ENCODE data around the gene NUDT14. TPM values are rescaled to one million over a fixed set of nuclear protein-coding genes. Genes with fewer than 3 reads are reported as not detected.

NUDT14 gene
- total RNA-seq, 1 experiment from 2014 or later = 30.1 TPM

DNA sequence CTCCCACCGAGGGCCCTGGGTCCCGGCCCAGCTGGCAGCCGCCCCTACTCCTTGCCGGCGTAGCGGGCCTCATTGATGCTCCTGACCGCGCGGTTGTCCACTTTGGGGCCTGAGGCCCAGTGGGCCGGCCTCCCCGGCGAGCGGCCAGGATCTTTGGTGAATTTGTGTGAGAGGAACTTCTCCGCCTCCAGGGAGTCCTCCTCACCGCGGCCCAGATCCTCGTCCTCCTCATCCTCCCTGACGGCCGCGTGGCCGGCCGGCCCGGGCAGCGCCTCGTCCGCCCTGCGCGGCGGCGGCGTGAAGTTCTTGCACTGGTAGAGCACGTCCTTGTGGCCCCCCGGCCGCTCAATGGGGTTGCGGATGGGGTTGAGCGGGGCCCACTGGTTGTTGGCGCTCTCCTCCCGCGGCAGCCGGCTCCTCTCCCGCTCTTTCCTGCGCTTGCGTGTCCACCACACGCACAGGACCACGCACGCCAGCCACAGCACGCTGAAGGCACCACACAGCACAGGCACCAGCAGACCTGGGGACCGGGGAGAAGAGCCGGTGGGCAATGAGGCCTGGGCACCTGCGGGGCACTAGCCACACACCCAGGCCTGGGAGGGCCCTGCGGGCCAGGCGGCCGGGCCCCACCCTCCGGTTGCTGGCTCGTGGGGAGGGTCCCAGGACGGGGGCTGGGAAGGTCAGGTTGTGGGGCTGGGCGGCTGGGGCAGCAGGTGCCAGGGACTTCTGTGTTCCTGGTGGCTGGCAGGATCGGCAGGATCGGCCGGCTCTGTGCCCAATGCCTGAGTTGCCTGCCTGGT lies 38.3 kb downstream of the NUDT14 start:
- no peak overlapping the region for H3K27ac ChIP-seq (ENCODE audit: low read length)
- no peak for DNase-seq
- H2AFZ ChIP-seq (ENCODE audit: low read length) = no peak overlapping the region
- no peaks in the 10 kb centered on the region for H3K79me2 ChIP-seq (ENCODE audit: low read length)
- H3K9me2 ChIP-seq (replicated peaks; ENCODE audit: insufficient read depth, low read length) = no peaks in the 10 kb centered on the region
- no peak overlapping the region for H3K9ac ChIP-seq (ENCODE audit: low read length)
- no peaks in the 10 kb centered on the region for H3K27me3 ChIP-seq (ENCODE audit: low read length)
- no peaks in the 10 kb centered on the region for H3K4me1 ChIP-seq (ENCODE audit: low read length)
- no peak overlapping the region for H3K4me2 ChIP-seq (ENCODE audit: low read depth, low read length, poor library complexity, severe bottlenecking)
- no peak overlapping the region for H3K4me3 ChIP-seq (ENCODE audit: low read length)
- H3K9me3 ChIP-seq (ENCODE audit: low read length) = peaks cover 9% of the 10 kb centered on the region; the same call in 1 of the 2 replicates
- H3K36me3 ChIP-seq (ENCODE audit: insufficient read depth, low read length) = no peaks in the 10 kb centered on the region
- no peaks in the 10 kb centered on the region for H4K20me1 ChIP-seq (ENCODE audit: insufficient read depth, low read depth, low read length)

GRCh38 chr14:105141486-105142281 lies 39.4 kb downstream of the NUDT14 start:
- H3K79me2 ChIP-seq (ENCODE audit: low read length) = no peaks in the 10 kb centered on the region
- no peaks in the 10 kb centered on the region for H3K27me3 ChIP-seq (ENCODE audit: low read length)
- H3K36me3 ChIP-seq (ENCODE audit: insufficient read depth, low read length) = no peaks in the 10 kb centered on the region
- no peaks in the 10 kb centered on the region for H4K20me1 ChIP-seq (ENCODE audit: insufficient read depth, low read depth, low read length)
- peaks cover 9% of the 10 kb centered on the region; the same call in 1 of the 2 replicates for H3K9me3 ChIP-seq (ENCODE audit: low read length)
- H3K9ac ChIP-seq (ENCODE audit: low read length) = no peak overlapping the region
- H3K4me3 ChIP-seq (ENCODE audit: low read length) = no peak overlapping the region
- H3K9me2 ChIP-seq (replicated peaks; ENCODE audit: insufficient read depth, low read length) = no peaks in the 10 kb centered on the region
- no peak overlapping the region for H2AFZ ChIP-seq (ENCODE audit: low read length)
- no peaks in the 10 kb centered on the region for H3K4me1 ChIP-seq (ENCODE audit: low read length)
- no peak overlapping the region for H3K4me2 ChIP-seq (ENCODE audit: low read depth, low read length, poor library complexity, severe bottlenecking)
- H3K27ac ChIP-seq (ENCODE audit: low read length) = no peak overlapping the region
- no peak for DNase-seq

GRCh38 chr14:105141026-105141425 lies 40.1 kb downstream of the NUDT14 start:
- H3K27me3 ChIP-seq (ENCODE audit: low read length) = no peaks in the 10 kb centered on the region
- peaks cover 9% of the 10 kb centered on the region; the same call in 1 of the 2 replicates for H3K9me3 ChIP-seq (ENCODE audit: low read length)
- no peak for DNase-seq
- no peak overlapping the region for H3K4me3 ChIP-seq (ENCODE audit: low read length)
- H3K9me2 ChIP-seq (replicated peaks; ENCODE audit: insufficient read depth, low read length) = no peaks in the 10 kb centered on the region
- no peaks in the 10 kb centered on the region for H4K20me1 ChIP-seq (ENCODE audit: insufficient read depth, low read depth, low read length)
- H3K36me3 ChIP-seq (ENCODE audit: insufficient read depth, low read length) = no peaks in the 10 kb centered on the region
- no peak overlapping the region for H3K9ac ChIP-seq (ENCODE audit: low read length)
- H3K4me1 ChIP-seq (ENCODE audit: low read length) = no peaks in the 10 kb centered on the region
- no peak overlapping the region for H3K4me2 ChIP-seq (ENCODE audit: low read depth, low read length, poor library complexity, severe bottlenecking)
- H3K79me2 ChIP-seq (ENCODE audit: low read length) = no peaks in the 10 kb centered on the region
- no peak overlapping the region for H2AFZ ChIP-seq (ENCODE audit: low read length)
- no peak overlapping the region for H3K27ac ChIP-seq (ENCODE audit: low read length)

DNA sequence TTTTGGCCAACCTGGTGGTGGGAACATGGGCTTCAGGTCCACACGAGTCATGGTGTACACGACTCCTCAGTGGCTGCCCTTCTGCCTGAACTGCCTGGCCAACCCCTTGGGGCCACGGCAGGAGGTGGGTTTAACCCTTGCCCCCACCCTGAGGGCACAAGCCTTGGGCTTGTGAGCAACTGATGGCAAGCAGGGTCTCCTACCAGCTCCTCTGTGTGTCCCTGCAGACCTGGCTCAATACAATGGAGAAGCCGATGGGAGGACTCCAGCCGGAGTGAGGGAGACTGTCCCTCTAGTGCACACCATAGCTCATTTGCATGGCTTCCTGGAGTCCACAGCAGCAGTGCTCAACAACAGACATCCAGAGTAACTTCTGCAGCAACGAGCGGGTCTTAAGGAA lies 40.5 kb downstream of the NUDT14 start:
- Histone ChIP-seq H2AFZ (ENCODE audit: low read length) (no peak overlapping the region), H3K79me2 (ENCODE audit: low read length) (no peaks in the 10 kb centered on the region)

DNA sequence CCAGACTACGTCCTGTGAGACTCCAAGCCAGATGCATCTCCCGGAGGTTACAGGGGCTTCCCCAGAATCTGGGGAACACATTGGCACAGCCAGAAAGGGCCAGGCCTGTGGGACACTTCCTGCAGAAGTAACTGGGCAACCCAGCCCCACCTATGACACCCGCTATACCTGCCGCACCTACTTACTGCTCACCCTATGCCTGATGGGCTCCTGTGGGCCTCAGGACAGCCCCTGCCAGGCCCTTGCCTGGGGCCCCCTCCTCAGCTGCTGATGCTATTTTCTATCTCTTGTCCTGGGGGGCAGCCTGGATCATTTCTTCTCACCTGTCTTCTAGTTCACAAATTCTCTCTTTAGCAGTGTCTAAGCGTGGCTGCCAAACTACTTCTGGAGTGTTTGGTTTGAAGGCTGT lies 41.3 kb downstream of the NUDT14 start:
- H3K4me3 ChIP-seq (ENCODE audit: low read length) = no peak overlapping the region
- no peak overlapping the region for H3K4me2 ChIP-seq (ENCODE audit: low read depth, low read length, poor library complexity, severe bottlenecking)
- no peaks in the 10 kb centered on the region for H3K27me3 ChIP-seq (ENCODE audit: low read length)
- H4K20me1 ChIP-seq (ENCODE audit: insufficient read depth, low read depth, low read length) = no peaks in the 10 kb centered on the region
- H3K27ac ChIP-seq (ENCODE audit: low read length) = no peak overlapping the region
- H3K9ac ChIP-seq (ENCODE audit: low read length) = no peak overlapping the region
- no peaks in the 10 kb centered on the region for H3K36me3 ChIP-seq (ENCODE audit: insufficient read depth, low read length)
- no peaks in the 10 kb centered on the region for H3K9me2 ChIP-seq (replicated peaks; ENCODE audit: insufficient read depth, low read length)
- no peak overlapping the region for H2AFZ ChIP-seq (ENCODE audit: low read length)
- H3K79me2 ChIP-seq (ENCODE audit: low read length) = no peaks in the 10 kb centered on the region
- H3K9me3 ChIP-seq (ENCODE audit: low read length) = peaks cover 9% of the 10 kb centered on the region; the same call in 1 of the 2 replicates
- no peak for DNase-seq
- H3K4me1 ChIP-seq (ENCODE audit: low read length) = no peaks in the 10 kb centered on the region

More for the DNA sequence above, 40.5 kb downstream of the NUDT14 start:
- Histone ChIP-seq H3K4me2 (ENCODE audit: low read depth, low read length, poor library complexity, severe bottlenecking) (no peak overlapping the region), H3K27ac (ENCODE audit: low read length) (no peak overlapping the region), H3K4me1 (ENCODE audit: low read length) (no peaks in the 10 kb centered on the region), H3K4me3 (ENCODE audit: low read length) (no peak overlapping the region), H3K9me3 (ENCODE audit: low read length) (peaks cover 9% of the 10 kb centered on the region; the same call in 1 of the 2 replicates), H3K9me2 (replicated peaks; ENCODE audit: insufficient read depth, low read length) (no peaks in the 10 kb centered on the region), H3K9ac (ENCODE audit: low read length) (no peak overlapping the region), H4K20me1 (ENCODE audit: insufficient read depth, low read depth, low read length) (no peaks in the 10 kb centered on the region), H3K27me3 (ENCODE audit: low read length) (no peaks in the 10 kb centered on the region), H3K36me3 (ENCODE audit: insufficient read depth, low read length) (no peaks in the 10 kb centered on the region)
- no peak for DNase-seq

DNA sequence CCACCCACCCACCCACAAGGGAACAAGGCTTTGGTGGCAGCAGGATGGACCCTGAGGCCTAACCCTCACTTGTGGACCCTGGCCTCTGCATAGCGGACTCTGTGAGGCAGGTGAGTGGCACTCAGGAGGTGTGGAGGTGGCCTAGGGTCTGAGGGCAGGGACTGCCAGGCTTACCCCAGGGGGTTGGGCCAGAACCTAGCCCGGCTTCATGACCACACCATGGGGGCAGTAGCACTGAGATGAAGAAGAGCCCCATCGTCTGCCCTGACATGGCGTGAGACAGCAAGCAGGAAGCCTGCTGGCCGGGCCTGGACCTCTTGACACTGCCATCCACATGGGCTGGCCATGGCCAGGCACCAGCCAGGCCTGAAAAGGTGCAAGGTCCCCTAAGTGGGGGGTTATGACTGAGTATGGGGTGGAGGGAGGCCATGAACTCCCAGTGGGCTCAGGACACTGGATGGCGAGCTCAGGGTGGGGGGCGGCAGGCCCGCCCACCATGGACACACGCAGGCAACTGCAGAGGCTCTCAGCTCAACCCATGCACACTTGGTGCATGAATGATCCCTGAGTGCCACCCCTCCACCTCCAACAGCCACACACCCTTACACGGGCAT lies 41.8 kb downstream of the NUDT14 start:
- no peaks in the 10 kb centered on the region for H3K4me1 ChIP-seq (ENCODE audit: low read length)
- no peaks in the 10 kb centered on the region for H4K20me1 ChIP-seq (ENCODE audit: insufficient read depth, low read depth, low read length)
- no peaks in the 10 kb centered on the region for H3K36me3 ChIP-seq (ENCODE audit: insufficient read depth, low read length)
- no peak overlapping the region for H3K9ac ChIP-seq (ENCODE audit: low read length)
- no peaks in the 10 kb centered on the region for H3K9me2 ChIP-seq (replicated peaks; ENCODE audit: insufficient read depth, low read length)
- no peak overlapping the region for H2AFZ ChIP-seq (ENCODE audit: low read length)
- H3K9me3 ChIP-seq (ENCODE audit: low read length) = peaks cover 9% of the 10 kb centered on the region; the same call in 1 of the 2 replicates
- H3K27me3 ChIP-seq (ENCODE audit: low read length) = no peaks in the 10 kb centered on the region
- no peak overlapping the region for H3K4me2 ChIP-seq (ENCODE audit: low read depth, low read length, poor library complexity, severe bottlenecking)
- H3K4me3 ChIP-seq (ENCODE audit: low read length) = no peak overlapping the region
- DNase-seq = no peak
- no peak overlapping the region for H3K27ac ChIP-seq (ENCODE audit: low read length)
- H3K79me2 ChIP-seq (ENCODE audit: low read length) = no peaks in the 10 kb centered on the region

DNA sequence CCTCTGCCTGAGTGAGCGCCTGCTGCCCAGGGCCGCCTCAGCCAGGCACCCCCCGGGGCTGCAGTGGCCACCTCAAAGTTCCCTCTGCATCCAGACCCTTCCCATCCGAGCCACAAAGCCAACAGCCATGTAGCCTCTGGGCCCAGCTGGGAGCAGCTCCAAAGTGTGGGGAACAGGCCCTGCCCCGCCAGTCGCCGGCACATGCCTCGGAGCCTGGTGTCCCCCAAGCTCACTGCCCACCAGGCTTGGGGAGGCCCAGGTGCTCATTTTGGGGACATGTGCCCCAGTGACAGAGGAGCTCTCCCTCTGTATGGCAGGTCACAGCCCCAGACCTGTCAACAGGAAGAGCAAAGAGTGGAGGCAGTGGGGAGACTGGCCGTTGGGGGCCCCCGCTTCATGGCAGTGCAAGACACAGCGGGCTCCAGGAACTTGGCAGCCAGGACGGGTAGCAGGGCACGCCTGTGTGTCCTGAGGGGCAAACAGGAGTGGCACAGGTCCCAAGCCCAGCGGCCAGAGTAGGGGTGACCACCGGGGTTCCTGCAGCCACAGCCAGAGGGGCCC lies 42.5 kb downstream of the NUDT14 start:
- H2AFZ ChIP-seq (ENCODE audit: low read length) = no peak overlapping the region
- H4K20me1 ChIP-seq (ENCODE audit: insufficient read depth, low read depth, low read length) = no peaks in the 10 kb centered on the region
- no peak overlapping the region for H3K4me3 ChIP-seq (ENCODE audit: low read length)
- no peaks in the 10 kb centered on the region for H3K79me2 ChIP-seq (ENCODE audit: low read length)
- H3K9me3 ChIP-seq (ENCODE audit: low read length) = peaks cover 9% of the 10 kb centered on the region; the same call in 1 of the 2 replicates
- H3K27me3 ChIP-seq (ENCODE audit: low read length) = no peaks in the 10 kb centered on the region
- H3K27ac ChIP-seq (ENCODE audit: low read length) = no peak overlapping the region
- H3K4me2 ChIP-seq (ENCODE audit: low read depth, low read length, poor library complexity, severe bottlenecking) = no peak overlapping the region
- DNase-seq = no peak
- no peaks in the 10 kb centered on the region for H3K9me2 ChIP-seq (replicated peaks; ENCODE audit: insufficient read depth, low read length)
- H3K9ac ChIP-seq (ENCODE audit: low read length) = no peak overlapping the region
- H3K4me1 ChIP-seq (ENCODE audit: low read length) = no peaks in the 10 kb centered on the region
- no peaks in the 10 kb centered on the region for H3K36me3 ChIP-seq (ENCODE audit: insufficient read depth, low read length)

Measured in Karpas-422 (cell line).